ENCODE results near the gene CUTC.

The CUTC gene

GRCh38 chr10:99798031-99798430, 66.0 kb downstream of the CUTC start:
- Histone ChIP-seq H3K4me3 (ENCODE audit: low read depth, low read length) (no peak overlapping the region), H3K79me2 (ENCODE audit: control insufficient read depth, insufficient read depth, low read length, unreplicated experiment) (no peaks in the 10 kb centered on the region), H3K36me3 (ENCODE audit: insufficient read depth, low read length) (no peaks in the 10 kb centered on the region)

GRCh38 chr10:99798920-99799319, 66.9 kb downstream of the CUTC start:
- no peaks in the 10 kb centered on the region for H3K4me1 ChIP-seq (ENCODE audit: control insufficient read depth, insufficient read depth, low read length, unreplicated experiment)
- H3K79me2 ChIP-seq (ENCODE audit: control insufficient read depth, insufficient read depth, low read length, unreplicated experiment) = no peaks in the 10 kb centered on the region
- H2AFZ ChIP-seq (ENCODE audit: low read length, unreplicated experiment) = no peak overlapping the region
- H3K27ac ChIP-seq (ENCODE audit: low read depth, low read length) = no peak overlapping the region
- no peak overlapping the region for H3K4me3 ChIP-seq (ENCODE audit: low read depth, low read length)
- H3K27me3 ChIP-seq (ENCODE audit: insufficient read depth, low read length) = no peaks in the 10 kb centered on the region
- H3K36me3 ChIP-seq (ENCODE audit: insufficient read depth, low read length) = no peaks in the 10 kb centered on the region

More at GRCh38 chr10:99798031-99798430, 66.0 kb downstream of the CUTC start:
- Histone ChIP-seq H3K4me1 (ENCODE audit: control insufficient read depth, insufficient read depth, low read length, unreplicated experiment) (no peaks in the 10 kb centered on the region), H2AFZ (ENCODE audit: low read length, unreplicated experiment) (no peak overlapping the region), H3K27me3 (ENCODE audit: insufficient read depth, low read length) (no peaks in the 10 kb centered on the region), H3K27ac (ENCODE audit: low read depth, low read length) (no peak overlapping the region)

- Histone ChIP-seq H3K79me2 (ENCODE audit: control insufficient read depth, insufficient read depth, low read length, unreplicated experiment) (no peaks in the 10 kb centered on the region), H3K4me3 (ENCODE audit: low read depth, low read length) (no peak overlapping the region), H3K36me3 (ENCODE audit: insufficient read depth, low read length) (no peaks in the 10 kb centered on the region), H3K27me3 (ENCODE audit: insufficient read depth, low read length) (no peaks in the 10 kb centered on the region), H3K4me1 (ENCODE audit: control insufficient read depth, insufficient read depth, low read length, unreplicated experiment) (no peaks in the 10 kb centered on the region), H3K27ac (ENCODE audit: low read depth, low read length) (no peak overlapping the region), H2AFZ (ENCODE audit: low read length, unreplicated experiment) (no peak overlapping the region)
These were observed 67.6 kb downstream of the CUTC start for GRCh38 chr10:99799613-99800012.

- Histone ChIP-seq H3K36me3 (ENCODE audit: insufficient read depth, low read length) (no peaks in the 10 kb centered on the region), H3K4me1 (ENCODE audit: control insufficient read depth, insufficient read depth, low read length, unreplicated experiment) (no peaks in the 10 kb centered on the region), H3K27ac (ENCODE audit: low read depth, low read length) (no peak overlapping the region), H3K79me2 (ENCODE audit: control insufficient read depth, insufficient read depth, low read length, unreplicated experiment) (no peaks in the 10 kb centered on the region), H3K4me3 (ENCODE audit: low read depth, low read length) (no peak overlapping the region), H3K27me3 (ENCODE audit: insufficient read depth, low read length) (no peaks in the 10 kb centered on the region), H2AFZ (ENCODE audit: low read length, unreplicated experiment) (no peak overlapping the region)
These were observed 72.4 kb downstream of the CUTC start for GRCh38 chr10:99804471-99804870.

- Histone ChIP-seq H3K27ac (ENCODE audit: low read depth, low read length) (no peak overlapping the region), H3K79me2 (ENCODE audit: control insufficient read depth, insufficient read depth, low read length, unreplicated experiment) (no peaks in the 10 kb centered on the region), H3K27me3 (ENCODE audit: insufficient read depth, low read length) (no peaks in the 10 kb centered on the region), H3K4me3 (ENCODE audit: low read depth, low read length) (no peak overlapping the region), H3K4me1 (ENCODE audit: control insufficient read depth, insufficient read depth, low read length, unreplicated experiment) (no peaks in the 10 kb centered on the region), H3K36me3 (ENCODE audit: insufficient read depth, low read length) (no peaks in the 10 kb centered on the region), H2AFZ (ENCODE audit: low read length, unreplicated experiment) (no peak overlapping the region)
These were observed 73.2 kb downstream of the CUTC start for GRCh38 chr10:99805190-99805589.
